Nephron progenitor cell (in vitro differentiated cells): Measurements from ENCODE around the gene CMIP.

ENCODE experiments used
- DNase-seq: peaks from one replicate; pipeline ENCODE4 v3.0.0; 2021
- H3K27ac Mint-ChIP-seq: 2 replicates; pipeline ENCODE4 v1.8.0; 2021; ENCODE audit warnings: mild to moderate bottlenecking, moderate library complexity, mixed read lengths
- H3K27me3 Mint-ChIP-seq: 2 replicates; pipeline ENCODE4 v1.8.0; 2021; ENCODE audit warnings: mild to moderate bottlenecking, low read depth, mixed read lengths; ENCODE audit not compliant: poor library complexity
- H3K36me3 Mint-ChIP-seq: 2 replicates; pipeline ENCODE4 v1.8.0; 2021; ENCODE audit warnings: low read depth, mixed read lengths
- H3K4me1 Mint-ChIP-seq: 2 replicates; pipeline ENCODE4 v1.8.0; 2021; ENCODE audit warnings: mixed read lengths
- H3K4me3 Mint-ChIP-seq: 2 replicates; pipeline ENCODE4 v1.8.0; 2021; ENCODE audit warnings: mild to moderate bottlenecking, moderate library complexity, mixed read lengths
- H3K9me3 Mint-ChIP-seq: 2 replicates; pipeline ENCODE4 v1.8.0; 2021; ENCODE audit warnings: mild to moderate bottlenecking, moderate library complexity, mixed read lengths
- TF ChIP-seq, protein P1 (sequence below): fragments of 200-600 bp; sonication (generic); IDR thresholded peaks from 2 replicates; pipeline ENCODE4 v1.5.0; 2021; ENCODE audit warnings: antibody characterized with exemption

Gene CMIP

DNA sequence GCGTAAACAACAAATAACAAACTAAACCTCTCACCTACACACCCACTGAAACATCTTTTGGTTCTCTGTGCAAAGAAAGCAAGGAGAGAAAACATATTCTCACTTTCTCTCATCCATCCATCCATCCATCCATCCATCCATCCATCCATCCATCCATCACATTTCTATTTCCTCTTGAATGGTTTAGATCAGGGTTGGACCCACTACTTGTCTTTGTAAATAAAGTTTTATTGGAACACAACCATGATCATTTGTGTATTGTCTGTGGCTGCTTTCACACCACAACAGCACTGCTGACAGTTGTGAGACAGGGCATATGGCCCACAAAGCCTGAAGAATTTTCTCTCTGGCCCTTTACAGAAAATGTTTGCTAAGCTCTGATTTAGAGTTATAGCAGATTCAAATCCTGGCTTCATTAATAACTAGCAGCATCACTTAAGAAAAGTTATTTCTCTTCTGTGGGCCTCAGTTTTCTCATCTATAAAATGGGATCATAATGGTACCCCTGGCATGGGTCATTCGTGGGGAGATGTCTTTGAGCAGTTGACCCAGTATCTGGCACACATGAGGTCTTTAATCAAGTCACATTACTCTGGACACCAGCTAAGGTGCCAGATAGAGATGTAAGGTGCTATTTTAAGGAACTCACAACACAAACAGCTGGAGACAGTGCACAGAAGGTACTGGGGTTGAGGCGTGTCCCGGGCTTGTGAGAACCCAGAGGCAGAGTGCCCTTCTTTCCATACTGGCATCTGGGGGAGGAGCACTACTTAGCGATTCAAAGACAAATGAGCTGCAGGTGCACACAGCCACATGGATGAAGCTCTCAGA lies 146.3 kb downstream of the CMIP start:
- TF ChIP-seq, protein P1, sequence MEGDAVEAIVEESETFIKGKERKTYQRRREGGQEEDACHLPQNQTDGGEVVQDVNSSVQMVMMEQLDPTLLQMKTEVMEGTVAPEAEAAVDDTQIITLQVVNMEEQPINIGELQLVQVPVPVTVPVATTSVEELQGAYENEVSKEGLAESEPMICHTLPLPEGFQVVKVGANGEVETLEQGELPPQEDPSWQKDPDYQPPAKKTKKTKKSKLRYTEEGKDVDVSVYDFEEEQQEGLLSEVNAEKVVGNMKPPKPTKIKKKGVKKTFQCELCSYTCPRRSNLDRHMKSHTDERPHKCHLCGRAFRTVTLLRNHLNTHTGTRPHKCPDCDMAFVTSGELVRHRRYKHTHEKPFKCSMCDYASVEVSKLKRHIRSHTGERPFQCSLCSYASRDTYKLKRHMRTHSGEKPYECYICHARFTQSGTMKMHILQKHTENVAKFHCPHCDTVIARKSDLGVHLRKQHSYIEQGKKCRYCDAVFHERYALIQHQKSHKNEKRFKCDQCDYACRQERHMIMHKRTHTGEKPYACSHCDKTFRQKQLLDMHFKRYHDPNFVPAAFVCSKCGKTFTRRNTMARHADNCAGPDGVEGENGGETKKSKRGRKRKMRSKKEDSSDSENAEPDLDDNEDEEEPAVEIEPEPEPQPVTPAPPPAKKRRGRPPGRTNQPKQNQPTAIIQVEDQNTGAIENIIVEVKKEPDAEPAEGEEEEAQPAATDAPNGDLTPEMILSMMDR = no peak
- no peak for DNase-seq
- Mint-ChIP-seq H3K36me3 (peaks cover 8% of the 10 kb centered on the region), H3K4me3 (no peak overlapping the region), H3K9me3 (no peaks in the 10 kb centered on the region), H3K27ac (no peak overlapping the region), H3K27me3 (no peaks in the 10 kb centered on the region), H3K4me1 (peaks cover 15% of the 10 kb centered on the region)

DNA sequence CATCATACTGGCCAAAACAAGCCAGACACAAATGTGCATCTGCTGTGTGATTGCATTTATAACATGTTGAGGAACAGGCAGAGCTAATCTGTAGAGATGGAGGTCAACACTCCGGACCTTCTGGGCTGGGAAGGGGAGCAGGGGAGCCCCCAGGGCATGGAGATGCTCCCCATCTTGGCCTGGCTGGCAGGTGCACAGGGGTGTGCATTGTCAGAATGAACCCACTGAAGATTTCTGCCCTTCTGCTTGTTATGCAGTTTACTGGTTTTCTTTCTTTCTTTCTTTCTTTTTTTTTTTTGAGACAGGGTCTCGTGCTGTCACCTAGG lies 146.9 kb downstream of the CMIP start:
- DNase-seq = no peak
- peaks cover 11% of the 10 kb centered on the region for H3K4me1 Mint-ChIP-seq
- H3K36me3 Mint-ChIP-seq = peaks cover 8% of the 10 kb centered on the region
- no peaks in the 10 kb centered on the region for H3K27me3 Mint-ChIP-seq
- H3K27ac Mint-ChIP-seq = no peak overlapping the region
- no peaks in the 10 kb centered on the region for H3K9me3 Mint-ChIP-seq
- TF ChIP-seq, protein P1 = no peak
- no peak overlapping the region for H3K4me3 Mint-ChIP-seq

DNA sequence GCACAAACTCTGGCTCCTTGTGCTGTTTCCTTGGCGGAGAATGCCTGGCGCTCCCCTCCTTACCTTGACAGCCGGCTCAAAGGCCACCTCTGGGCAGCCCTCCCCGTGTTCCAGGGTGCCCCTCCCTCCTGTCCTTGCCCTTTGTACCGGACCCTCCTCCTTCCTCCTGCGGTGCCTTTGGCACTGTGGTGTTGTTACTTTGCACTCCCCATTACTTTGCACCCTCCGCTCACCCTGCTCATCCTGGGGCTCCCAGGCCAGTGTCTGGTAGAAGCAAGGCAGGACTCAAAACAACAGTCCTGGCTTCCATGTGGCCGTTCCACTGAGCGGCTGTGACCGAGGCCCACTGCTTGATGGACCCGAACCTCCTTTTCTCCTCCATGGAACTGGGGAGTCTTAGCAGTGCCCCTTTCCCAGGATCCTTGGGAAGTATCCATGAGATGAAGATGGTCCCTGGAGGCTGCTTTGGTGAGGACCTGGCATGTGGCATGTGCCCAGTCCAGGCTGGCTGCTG lies 147.8 kb downstream of the CMIP start:
- Mint-ChIP-seq H3K4me3 (no peak overlapping the region), H3K36me3 (peaks cover 8% of the 10 kb centered on the region), H3K9me3 (no peaks in the 10 kb centered on the region), H3K27ac (peak overlapping the region; percentile 84), H3K4me1 (peaks cover 4% of the 10 kb centered on the region), H3K27me3 (no peaks in the 10 kb centered on the region)
- TF ChIP-seq, protein P1 = no peak
- DNase-seq = no peak

DNA sequence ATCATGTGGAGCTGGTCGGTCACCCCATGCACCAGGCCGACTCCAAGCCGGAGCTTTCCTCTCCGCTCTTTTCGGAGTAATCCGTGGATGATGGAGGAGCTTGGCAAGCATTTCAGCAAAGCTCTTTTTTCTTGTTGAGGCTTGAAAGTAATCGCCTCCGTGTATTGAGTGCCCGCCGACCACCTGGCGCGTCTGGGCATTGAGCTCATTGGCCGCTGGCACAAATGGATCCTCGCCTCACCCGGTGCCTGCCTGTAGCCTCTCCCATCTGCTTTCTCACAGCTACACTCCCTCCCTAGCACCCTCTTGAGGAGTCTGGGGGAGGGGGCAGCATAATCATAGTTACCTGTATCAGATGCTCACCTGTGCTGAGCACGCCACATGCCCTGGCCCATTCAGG lies 148.9 kb downstream of the CMIP start:
- TF ChIP-seq, protein P1 = no peak
- no peak for DNase-seq
- H3K4me3 Mint-ChIP-seq = no peak overlapping the region
- no peaks in the 10 kb centered on the region for H3K27me3 Mint-ChIP-seq
- no peak overlapping the region for H3K27ac Mint-ChIP-seq
- peaks cover 14% of the 10 kb centered on the region for H3K36me3 Mint-ChIP-seq
- H3K9me3 Mint-ChIP-seq = no peaks in the 10 kb centered on the region
- H3K4me1 Mint-ChIP-seq = peaks cover 12% of the 10 kb centered on the region

DNA sequence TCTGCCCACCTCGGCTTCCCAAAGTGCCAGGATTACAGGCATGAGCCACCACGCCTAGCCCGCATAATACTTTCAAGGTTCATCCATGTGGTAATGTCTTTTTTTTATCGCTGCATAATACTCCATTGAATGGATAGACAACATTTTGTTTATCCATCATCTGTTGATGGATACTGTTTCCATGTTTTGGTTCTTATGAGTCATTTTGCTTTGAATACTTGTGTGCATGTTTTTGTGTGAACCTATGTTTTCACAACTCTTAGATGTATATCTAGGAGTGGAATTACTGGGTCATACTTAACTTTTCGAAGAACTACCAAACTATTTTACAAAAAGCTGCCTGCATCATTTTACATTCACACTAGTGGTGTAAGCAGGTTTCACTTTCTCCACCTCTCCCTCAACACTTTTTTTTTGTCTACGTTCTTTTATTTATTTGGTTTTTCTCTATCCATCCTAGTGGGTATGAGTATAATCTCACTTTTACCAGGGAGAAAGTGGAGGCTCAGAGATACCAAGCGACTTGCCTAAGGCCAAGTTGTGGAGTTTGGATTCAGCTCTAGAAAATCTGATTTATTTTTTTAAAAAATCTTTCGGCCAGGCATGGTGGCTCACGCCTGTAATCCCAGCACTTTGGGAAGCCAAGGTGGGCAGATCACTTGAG lies 151.2 kb downstream of the CMIP start:
- Mint-ChIP-seq H3K9me3 (no peaks in the 10 kb centered on the region), H3K27ac (no peak overlapping the region), H3K27me3 (no peaks in the 10 kb centered on the region), H3K4me1 (peaks cover 35% of the 10 kb centered on the region), H3K4me3 (no peak overlapping the region), H3K36me3 (peaks cover 6% of the 10 kb centered on the region)
- TF ChIP-seq, protein P1 = no peak
- no peak for DNase-seq
